HG02588 (cell line): Measurements from ENCODE around the gene TNS1.
"Not testable (repeated sequence)": the region's sequence is repeated elsewhere in the genome, so short reads cannot be mapped to it uniquely, and the experiment has no call there.

ENCODE experiments used
- ATAC-seq: cut with Tn5 transposase; IDR thresholded peaks from one replicate; pipeline ENCODE4 v1.9.1; 2021; ENCODE audit warnings: mild to moderate bottlenecking, moderate library complexity; ENCODE audit not compliant: unreplicated experiment

The TNS1 gene

DNA sequence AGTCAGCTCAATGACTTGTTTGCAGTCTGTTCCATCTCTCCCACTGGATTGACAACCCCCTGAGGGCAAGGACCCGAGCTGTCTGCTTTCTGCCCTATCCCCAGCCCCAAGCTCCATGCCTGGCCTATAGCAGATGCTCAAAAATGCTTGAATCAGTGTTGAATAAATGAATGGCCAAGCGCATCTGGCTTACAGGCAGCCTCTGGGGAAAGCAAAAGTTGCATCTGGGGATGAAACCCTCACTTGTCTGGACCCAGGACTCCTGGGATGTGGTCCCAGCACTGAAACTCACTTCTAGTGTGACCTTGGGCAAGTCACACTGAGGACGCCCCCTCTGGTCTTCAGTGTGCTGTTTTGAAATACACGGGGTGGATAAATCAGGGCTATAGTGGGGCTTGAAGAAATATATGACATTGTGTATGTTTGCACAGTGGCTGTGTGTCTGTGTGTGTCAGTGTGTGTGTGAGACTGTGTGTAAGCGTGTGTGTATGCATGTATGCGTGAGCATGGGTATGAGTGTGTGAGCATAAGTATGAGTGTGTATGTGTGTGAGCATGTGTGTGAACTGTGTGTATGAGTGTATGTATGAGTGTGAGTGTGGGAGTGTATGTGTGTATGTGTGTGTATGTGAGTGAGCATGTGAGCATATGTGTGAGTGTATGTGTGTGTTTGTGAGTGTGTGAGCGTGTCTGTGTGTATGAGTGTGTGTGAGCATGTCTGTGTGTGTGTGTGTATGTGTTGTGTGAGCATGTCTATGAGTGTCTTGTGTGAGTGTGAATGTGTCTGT, 27.8 kb upstream of the TNS1 start:
- no peak for ATAC-seq

DNA sequence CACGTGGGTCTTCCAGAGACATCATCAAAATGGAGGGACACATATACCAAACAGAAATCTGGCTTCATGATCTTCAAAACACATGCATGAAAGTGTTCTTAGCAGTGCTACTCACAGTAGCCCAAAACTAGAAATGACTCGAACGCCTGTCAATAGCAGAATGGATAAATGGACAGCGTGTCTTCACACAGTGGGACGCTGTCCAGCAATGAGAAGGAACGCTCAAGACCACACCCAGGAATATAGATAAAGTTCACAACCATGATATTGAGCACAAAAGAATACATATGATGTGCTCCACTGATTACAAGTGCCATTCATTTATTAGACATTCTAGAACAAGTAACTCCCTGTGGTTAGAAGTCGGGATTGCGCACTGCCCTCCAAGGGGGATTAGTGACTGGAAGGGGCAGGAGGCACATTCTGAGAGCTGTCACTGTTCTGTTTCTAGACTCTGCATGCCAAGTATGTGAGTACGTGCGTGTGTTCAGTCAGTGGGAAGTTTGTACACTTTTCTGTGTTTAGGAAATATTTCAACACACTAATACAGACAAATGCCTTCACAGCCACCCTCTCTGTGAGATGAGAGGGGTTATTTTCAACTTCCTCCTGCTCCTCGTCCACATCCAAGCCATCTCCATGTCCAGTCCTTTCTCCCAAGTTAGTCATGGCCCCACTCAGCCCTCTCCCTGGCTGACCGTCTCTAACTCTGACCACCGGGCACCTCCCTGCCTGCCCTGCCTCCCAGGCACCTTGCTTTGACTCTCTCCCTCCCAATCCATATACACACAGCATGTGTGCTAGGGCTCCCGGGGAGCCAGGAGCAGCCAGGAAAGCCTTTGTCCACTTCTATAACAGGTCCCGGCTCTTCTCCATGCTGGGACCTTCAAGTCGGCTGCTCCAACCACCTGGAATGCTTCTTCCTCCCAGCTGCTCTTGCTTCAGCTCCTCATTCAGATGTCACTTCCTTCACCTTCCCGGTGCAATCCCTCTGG, 26.9 kb upstream of the TNS1 start:
- ATAC-seq: no peak

DNA sequence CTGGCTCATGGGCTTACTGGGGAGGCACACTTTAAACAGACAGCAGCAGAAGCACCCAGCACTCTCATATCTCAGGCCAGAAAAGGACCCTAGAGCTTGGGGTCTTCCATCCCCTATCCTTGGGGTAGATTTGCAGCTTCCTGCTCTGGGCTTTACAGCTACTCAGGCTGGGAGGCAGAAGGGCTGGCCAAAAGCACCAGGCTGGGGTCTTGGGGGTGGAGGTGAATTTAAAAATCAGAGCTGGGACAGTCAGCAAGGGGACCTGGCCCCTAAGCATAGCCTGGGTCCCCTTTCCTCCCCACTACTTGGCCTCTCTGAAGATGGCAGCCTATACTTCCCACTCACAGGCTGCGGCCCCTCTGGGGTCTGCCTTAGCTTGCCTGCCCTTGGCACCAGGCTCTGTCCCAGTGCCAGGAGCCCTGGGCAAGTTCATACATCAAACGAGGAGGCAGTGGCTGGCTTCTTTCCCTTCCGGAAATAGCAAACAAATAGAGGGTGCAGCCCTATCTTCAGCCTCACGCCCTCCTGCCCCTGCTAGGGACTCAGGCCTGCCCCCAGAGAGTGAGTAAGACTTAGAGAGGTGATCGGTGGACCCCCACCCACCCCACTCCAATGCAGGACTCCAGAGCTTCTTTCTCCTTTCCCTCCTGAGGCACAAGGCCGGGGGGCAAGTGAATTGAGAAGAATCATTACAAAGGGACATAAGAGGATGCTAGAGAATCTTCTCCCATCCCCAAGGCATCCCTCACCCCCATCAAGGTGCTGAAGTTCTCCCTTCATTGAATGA, 26.0 kb upstream of the TNS1 start:
- no peak for ATAC-seq

DNA sequence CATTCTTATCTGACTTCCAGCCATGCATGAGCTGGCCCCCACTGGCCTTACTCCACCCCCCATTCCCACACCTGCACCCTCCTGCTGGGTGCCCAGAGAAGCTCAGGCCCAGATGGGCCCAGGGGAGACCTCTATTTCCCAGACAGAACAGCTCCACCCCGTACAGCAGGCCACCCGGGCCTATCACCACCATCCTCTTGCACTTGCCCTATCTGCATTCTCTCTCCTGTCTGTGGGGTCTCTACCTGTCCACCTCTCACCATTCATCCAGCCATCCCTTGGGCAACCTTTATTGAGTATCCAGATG, 25.3 kb upstream of the TNS1 start:
- ATAC-seq: no peak

DNA sequence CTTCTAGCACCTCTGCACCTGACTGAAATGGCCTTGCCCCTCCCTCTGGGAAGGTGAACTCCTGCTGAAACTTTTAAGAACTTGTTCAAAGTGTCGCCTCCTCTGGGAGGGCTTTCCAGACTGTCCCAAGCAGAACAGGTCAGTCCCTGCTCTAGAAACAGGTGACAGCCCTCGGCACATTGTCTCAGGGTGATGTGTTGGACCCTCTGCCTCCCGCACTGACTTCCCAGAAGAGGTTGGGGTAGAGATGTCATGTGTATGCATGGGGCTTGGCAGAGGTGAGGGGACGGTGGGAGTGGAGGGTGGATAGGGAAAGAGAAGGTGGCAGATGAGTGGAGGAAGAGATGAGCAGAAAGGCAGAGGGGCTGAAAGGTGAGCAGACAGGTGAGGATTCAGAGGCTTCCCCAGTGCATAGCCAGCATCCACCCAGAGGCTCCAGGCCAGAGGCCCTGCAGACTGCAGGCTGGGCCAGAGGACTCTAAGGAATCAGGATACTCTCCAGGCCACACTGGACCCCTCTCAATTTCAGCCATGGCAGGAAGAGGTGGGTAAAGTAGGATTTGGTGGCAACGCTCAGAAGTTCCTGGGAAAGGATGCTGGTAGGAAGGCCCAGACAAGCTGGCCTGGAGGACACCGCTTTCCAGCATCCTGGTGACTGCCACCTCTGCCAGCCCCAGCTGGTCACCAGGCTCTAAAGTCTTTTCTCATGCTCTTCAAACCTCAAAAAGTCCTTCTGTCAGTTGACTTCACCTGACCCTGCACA, 24.8 kb upstream of the TNS1 start:
- ATAC-seq: no peak

DNA sequence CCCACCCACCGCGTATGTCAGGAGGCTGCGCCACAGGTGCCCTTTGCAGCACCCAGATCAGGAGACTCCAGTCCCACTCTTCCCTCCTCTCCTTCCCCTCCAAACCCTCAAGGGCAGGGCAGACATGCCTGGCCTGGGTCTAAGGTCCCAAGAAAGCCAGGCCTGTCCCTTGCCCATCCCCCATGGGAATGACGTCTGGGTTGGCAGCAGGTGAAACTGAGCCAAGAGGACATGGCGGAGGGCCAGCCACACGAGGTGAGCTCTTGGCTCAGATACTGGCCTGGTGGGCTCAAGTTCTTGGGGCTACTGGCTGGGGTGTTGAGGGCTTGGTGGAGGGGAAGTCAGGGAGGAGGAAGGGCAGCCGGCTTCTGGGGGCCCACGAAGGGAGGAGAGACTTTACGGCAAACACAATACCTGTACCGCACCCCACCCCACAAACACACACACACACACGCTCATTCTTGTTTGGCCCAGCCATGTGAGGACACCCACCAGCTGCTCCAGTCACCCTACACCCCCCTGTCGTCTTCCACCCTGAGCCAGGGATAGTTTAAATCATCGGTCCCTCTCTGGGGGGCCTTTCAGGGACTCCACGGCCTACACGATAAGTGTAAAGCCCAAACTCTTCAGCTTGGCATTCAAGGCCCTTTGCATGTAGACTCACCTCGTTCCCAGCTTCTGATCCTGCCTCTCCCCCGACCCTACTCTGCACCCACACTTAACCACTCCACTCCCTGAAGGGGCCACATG, 24.1 kb upstream of the TNS1 start:
- ATAC-seq: no peak

DNA sequence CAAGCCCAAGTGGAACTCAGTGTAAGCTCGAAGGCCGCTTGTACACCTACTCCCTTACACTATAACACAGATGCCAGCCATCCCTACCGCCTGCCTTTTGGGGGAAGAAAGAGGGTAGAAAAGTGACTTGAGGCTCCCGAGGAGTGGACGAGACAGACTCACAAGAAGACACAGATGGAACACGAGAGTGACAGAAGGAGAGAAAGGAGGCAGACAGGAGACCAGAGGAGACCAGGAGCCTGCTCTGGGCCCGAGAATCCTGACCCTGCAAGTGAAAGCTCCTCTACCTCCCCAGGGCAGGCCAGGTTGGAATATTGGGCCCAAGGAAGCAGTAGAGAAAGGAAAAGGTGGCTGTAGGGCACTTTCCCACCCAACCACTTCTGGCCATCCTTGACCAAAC, 23.4 kb upstream of the TNS1 start:
- no peak for ATAC-seq

DNA sequence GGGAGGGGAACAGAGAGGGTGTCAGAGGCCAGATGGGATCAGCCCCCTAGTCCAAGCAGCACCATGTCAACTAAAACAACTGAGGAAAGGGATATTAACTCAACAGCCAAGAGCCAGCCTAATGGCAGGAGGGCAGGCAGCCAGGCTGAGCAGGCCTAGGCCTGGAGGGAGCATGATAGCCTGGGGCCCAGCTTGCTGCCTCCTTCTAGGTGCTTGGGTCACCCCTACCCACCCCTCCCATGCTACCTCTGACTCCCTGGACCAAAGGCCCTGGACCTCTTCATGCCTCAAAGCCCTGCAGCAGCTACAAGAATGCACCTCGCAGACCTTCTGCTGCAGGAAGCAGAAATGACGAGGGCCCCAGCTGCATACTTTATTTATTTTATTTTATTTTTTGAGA, 22.1 kb upstream of the TNS1 start:
- ATAC-seq: no peak

DNA sequence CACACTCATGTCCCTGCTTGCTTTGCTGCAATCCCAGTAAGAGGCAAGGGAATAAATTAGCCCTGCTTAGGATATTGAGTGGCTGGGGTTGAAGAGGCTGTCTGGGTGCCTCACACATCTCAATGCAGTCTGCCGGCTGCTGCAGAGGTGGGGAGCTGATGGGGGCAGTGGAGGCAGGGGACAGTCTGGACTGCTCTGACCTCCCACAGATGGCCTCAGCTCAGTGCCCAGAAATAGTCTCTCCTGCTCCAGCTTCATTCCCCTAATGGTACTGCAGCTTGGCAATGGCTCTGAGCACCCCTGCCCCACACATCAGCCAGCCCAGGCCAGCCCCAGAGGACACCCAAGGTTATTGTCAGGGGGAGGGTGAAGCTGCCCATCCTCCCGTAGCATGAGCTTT, 21.5 kb upstream of the TNS1 start:
- ATAC-seq: no peak

DNA sequence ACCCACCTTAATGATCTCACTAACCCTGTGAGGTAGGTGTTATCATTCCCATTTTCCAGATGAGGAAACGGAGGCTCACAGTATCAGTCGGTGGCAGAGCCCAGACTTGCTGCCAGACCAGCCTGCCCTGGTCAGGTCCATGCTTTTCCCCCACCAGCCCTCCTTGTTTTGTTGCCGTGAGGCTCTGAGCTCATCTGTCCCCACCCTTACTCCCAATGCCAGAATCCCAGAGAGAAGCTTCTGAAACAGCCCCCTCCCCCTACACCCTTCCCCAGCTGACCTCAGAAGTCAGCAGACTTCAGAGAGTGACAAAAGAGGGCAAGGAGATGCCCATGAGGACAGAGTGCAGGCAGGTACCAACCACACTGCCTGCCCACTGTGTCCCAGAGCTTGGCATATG, 20.8 kb upstream of the TNS1 start:
- no peak for ATAC-seq

DNA sequence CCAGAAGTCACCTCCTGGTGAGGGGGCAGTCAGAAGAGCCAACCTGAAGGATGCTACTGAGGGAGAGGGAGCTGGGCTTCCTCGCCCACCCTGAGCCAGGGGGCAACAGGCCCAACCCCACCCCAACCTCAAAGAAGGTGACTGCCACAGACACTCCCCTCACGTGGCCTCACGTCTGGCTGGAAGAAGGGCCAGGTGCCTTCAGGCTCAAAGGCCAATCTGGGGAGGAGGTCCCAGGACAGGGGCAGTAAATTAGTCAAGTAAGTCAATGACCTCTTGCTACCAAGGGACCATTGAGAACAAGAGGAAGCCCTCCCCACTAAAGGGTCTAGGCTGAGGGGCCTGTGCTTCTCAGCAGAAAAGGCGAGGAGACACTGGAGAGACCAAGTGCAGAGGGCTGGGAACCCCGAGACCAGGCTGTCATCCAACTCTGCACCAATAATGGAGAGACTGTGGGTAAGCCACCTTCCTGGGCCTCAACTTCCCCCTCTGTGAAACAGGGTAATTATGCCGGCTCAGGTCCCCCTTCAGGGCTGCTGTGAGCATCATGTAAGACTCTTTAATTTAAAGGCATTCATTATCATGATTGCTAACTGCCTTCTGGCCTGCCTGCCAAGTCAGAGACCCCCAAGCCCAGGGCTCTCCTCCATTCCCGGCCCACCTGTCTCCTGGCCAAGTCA, 20.2 kb upstream of the TNS1 start:
- no peak for ATAC-seq

DNA sequence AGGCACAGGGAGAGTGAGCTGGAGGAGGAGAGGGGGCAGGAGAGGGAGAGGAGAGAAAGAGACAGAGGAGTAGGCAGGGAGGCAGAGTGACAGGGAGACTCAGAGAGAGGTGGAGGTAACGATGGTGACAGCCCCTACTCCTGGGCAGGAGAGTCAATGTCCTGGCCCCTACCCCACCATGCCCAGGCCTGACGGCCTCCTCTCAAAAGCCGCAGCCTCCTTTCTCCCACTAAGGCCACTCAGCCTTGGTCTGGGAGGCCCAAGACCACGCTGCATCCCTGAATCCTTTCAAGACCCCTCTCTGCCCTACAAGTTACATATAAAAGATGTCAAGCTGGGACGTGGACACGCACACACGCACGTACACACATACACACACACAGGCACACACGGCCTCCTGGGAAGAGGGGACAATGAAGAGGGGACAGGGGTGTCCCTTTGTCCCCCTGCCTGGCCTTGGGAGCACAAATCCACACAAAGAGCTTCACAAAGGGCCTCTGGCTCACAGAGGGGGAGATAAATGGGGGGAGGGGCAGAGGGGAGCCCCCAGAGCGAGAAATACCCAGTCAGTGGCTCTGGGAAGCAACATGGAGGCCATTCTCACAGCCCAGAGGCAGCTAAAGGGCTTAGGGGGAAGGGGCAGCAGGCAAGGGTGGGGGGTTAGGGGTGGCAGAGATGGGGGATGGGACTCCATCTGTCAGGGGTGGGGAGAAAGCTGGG, 19.5 kb upstream of the TNS1 start:
- ATAC-seq: no peak

DNA sequence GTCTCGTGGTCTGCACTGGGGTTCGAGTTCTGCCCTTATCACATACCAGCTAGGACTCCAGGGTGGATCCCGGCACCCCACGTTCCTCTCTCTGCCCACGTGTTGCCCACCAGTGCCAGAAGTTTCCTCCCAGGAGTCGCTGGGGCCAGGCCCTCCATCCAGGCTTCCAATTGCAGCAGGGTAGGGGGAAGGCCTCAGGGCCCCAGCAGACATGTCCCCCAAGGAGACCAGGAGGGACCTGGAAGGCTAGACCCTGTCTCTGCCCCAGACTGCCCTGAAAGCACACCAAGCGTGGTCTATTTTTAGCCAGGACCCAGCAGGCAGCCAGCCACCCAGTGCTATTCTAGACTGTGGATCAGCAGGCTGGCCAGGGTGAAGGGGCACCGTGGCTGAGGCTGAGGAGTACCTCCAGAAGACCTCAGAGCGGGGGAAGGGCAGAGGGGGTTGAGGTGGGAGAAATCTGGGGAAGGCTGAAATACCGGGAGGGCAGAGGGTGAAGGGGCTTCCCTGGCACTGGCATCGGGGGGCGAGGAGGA, 18.8 kb upstream of the TNS1 start:
- ATAC-seq: no peak

DNA sequence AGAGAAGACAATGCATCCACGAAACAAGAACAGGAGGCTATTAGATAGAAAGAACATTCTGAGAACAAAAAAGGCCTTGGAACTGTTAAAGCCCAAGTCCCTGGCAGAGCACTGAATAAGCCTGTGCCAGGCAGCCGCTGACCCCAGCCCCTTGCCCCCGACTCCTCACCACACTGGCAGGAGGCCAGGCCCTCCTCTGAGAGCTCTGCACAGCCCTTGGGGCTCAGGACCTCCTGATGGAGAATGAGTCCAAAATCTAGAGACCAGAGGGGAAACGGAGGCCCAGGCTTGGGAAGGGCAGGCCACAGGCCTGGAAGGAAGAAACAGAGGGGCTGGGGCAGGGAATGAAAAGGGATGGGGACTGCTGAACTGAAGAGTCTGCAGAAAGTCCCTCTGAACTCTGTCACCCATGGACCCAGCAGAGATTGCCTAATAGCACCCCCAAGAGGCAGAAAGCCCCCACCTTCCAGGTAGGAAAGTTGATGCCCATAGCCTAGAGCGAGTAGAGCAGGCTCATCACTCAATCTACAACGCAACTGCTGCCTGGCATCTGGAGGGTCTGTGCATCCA, 18.3 kb upstream of the TNS1 start:
- no peak for ATAC-seq

DNA sequence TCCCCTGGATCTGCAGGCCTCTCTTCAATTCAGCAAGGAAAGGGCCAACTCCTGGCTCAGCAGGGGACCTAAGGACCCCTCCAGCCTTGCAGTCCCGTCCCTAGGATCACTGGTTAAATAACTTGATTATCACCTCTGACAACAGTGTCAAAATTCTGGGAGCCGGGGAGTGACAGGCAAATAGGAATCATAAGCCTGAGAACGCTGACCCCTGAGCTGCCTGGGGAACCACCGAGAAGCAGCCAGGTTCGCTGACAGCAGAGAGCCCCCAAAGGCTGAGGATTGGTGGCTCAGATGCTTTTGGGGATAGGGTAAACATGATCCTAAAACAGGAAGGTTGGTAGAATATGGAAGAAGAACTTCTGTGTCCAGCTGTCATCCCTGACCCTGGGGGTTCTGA, 17.5 kb upstream of the TNS1 start:
- no peak for ATAC-seq

DNA sequence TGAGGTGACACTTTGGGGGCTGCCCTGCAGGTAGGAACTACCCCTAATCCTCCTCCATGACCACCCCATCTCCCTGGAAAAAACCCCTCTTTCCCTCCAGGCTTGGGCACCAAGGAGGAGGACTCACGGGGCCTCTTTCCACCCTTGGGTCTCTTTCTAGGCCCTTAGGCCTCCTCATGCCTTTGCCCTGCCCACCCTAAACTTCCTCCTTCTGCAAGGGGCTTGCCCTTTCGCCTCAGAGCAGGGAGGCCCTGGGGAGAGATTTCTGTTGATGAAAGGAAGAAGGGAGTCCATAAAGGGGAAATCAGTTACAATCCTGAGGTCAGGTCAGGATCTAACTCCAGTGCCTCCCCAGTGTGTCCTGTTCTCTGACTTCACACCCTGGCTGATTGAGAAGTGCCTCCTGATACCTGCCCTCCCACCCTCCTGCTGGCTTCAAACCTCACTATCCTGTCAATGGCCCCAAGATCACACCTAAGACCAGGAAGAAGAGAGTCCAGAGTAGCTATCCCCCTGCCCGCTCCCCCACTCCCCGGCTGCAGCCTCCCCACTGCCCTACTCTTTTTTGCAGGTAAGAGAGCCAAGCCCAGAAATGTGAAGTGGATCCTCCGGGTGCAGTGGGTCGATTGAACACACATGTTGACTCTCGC, 16.7 kb upstream of the TNS1 start:
- ATAC-seq: no peak

DNA sequence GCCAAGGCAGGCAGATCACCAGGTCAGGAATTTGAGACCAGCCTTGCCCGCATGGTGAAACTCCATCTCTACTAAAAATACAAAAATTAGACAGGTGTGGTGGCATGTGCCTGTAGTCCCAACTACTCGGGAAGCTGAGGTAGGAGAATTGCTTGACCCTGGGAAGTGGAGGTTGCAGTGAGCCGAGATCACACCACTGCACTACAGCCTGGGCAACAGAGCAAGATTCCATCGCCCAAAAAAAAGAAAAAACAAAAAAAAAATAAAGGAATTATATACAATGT, 16.0 kb upstream of the TNS1 start:
- not testable (repeated sequence) for ATAC-seq
